K562 (cell line): ENCODE measurements around the gene ECI2. TPM values are rescaled to one million over a fixed set of nuclear protein-coding genes. Genes with fewer than 3 reads are reported as not detected.

ENCODE experiments used
- ADNP ChIP-seq: fragments of 200-800 bp; sonication (Bioruptor generic); IDR thresholded peaks from 2 replicates; pipeline ENCODE4 v1.6.1; 2016; ENCODE audit warnings: missing genetic modification characterization, missing compliant biosample characterization
- BHLHE40 ChIP-seq: IDR thresholded peaks from 2 replicates; pipeline ENCODE4 v1.6.1; 2011; ENCODE audit warnings: low read length, improper control_type of control experiment
- CBX2 ChIP-seq: fragments of 200-600 bp; sonication (generic); IDR thresholded peaks from one replicate; pipeline ENCODE4 v1.6.1; 2012; ENCODE audit warnings: mild to moderate bottlenecking, low read length, inconsistent platforms; ENCODE audit not compliant: insufficient read depth, poor library complexity, severe bottlenecking
- CCAR2 ChIP-seq: fragments of 200-400 bp; formaldehyde crosslinking; IDR thresholded peaks from 2 replicates; pipeline ENCODE4 v1.6.1; 2017; ENCODE audit warnings: mild to moderate bottlenecking, low read depth, low read length
- CTCFL ChIP-seq: IDR thresholded peaks from 2 replicates; pipeline ENCODE4 v1.6.1; 2011; ENCODE audit warnings: borderline replicate concordance, low read depth, mild to moderate bottlenecking, moderate library complexity, low read length; ENCODE audit not compliant: insufficient read depth, poor library complexity, severe bottlenecking
- GTF2A2 ChIP-seq: IDR thresholded peaks from 2 replicates; pipeline ENCODE4 v1.6.1; 2016; ENCODE audit warnings: mild to moderate bottlenecking, missing genetic modification characterization, missing compliant biosample characterization
- GTF2F1 ChIP-seq: IDR thresholded peaks from 2 replicates; pipeline ENCODE4 v1.6.1; 2011; ENCODE audit warnings: low read depth, low read length, improper control_type of control experiment
- HDGF ChIP-seq: fragments of 450-650 bp; IDR thresholded peaks from 2 replicates; pipeline ENCODE4 v1.6.1; 2016
- LARP7 ChIP-seq: fragments of 450-650 bp; IDR thresholded peaks from 2 replicates; pipeline ENCODE4 v1.6.1; 2016
- NONO ChIP-seq, 2 experiments: fragments of 200-400 bp in 1 of 2; fragments of 450-650 bp in 1 of 2; formaldehyde crosslinking in 1 of 2; IDR thresholded peaks; 2 replicates each; pipeline ENCODE4 v1.6.1; 2017; ENCODE audit warnings: low read depth in 2 of 2, mild to moderate bottlenecking in 2 of 2, moderate library complexity in 2 of 2, low read length in 1 of 2
- PHB ChIP-seq: fragments of 250-450 bp; sonication (Bioruptor Pico); IDR thresholded peaks from 2 replicates; pipeline ENCODE4 v1.5.0; 2021
- SIN3B ChIP-seq: fragments of 450-650 bp; IDR thresholded peaks from 2 replicates; pipeline ENCODE4 v1.6.1; 2017; ENCODE audit warnings: low read depth, mild to moderate bottlenecking, moderate library complexity
- SNAPC5 ChIP-seq: fragments of 250-450 bp; sonication (Bioruptor Pico); IDR thresholded peaks from 2 replicates; pipeline ENCODE4 v1.8.0; 2021; ENCODE audit warnings: moderate library complexity, mild to moderate bottlenecking, inconsistent platforms
- TAF15 ChIP-seq: fragments of 200-400 bp; formaldehyde crosslinking; IDR thresholded peaks from 2 replicates; pipeline ENCODE4 v1.6.1; 2017; ENCODE audit warnings: mild to moderate bottlenecking, low read depth, low read length, moderate library complexity
- TOE1 ChIP-seq, 2 experiments: fragments of 450-650 bp in 1 of 2; sonication (generic) in 1 of 2; formaldehyde crosslinking in 1 of 2; IDR thresholded peaks; 2 replicates each; pipeline versions ENCODE4 v1.7.1 to v1.8.0; 2016 to 2022; ENCODE audit warnings: borderline replicate concordance in 2 of 2, mild to moderate bottlenecking in 2 of 2, antibody characterized with exemption in 1 of 2, inconsistent platforms in 1 of 2, low read depth in 1 of 2, missing genetic modification reagents in 1 of 2, moderate library complexity in 1 of 2
- WHSC1 ChIP-seq: IDR thresholded peaks from one replicate; pipeline ENCODE4 v1.6.1; 2012; ENCODE audit warnings: low read length, control low read depth, inconsistent platforms
- ZNF3 ChIP-seq: fragments of 250-450 bp; sonication (Bioruptor Pico); IDR thresholded peaks from 2 replicates; pipeline ENCODE4 v1.5.0; 2021; ENCODE audit warnings: mild to moderate bottlenecking, moderate library complexity
- ZNF609 ChIP-seq: sonication (generic); formaldehyde crosslinking; IDR thresholded peaks from 2 replicates; pipeline ENCODE4 v1.8.1; 2023; ENCODE audit warnings: missing genetic modification reagents, mild to moderate bottlenecking, borderline replicate concordance
- ZNF766 ChIP-seq: fragments of 200-800 bp; sonication (Bioruptor generic); conservative IDR thresholded peaks from 2 replicates; pipeline ENCODE4 v1.6.1; 2016; ENCODE audit warnings: missing genetic modification characterization, missing compliant biosample characterization
- polyA plus RNA-seq, 8 experiments: library from polyadenylated mRNA; depleted of rRNA in 4 of 8; stranded (reverse) in 5 of 8; unstranded in 3 of 8; fragments of >200 nt; fragmentation: Nextera tagmentation in 2 of 8; fragmentation: Illumina TruSeq in 1 of 8; extraction: Ambion mirVana in 2 of 8; extraction: Trizol in 1 of 8; gene quantifications; 2 replicates each; pipeline versions ENCODE4 v1.2.1 to v1.2.3, GENCODE V29; 2011 to 2014; ENCODE audit warnings: inconsistent platforms in 1 of 8, missing spikeins in 1 of 8
- total RNA-seq, 7 experiments: library from RNA; depleted of rRNA in 6 of 7; stranded (reverse); fragments of >200 nt in 6 of 7; fragmentation: Illumina TruSeq in 2 of 7; extraction: Trizol in 2 of 7; gene quantifications; 2 replicates each; pipeline versions ENCODE4 v1.2.1 to v1.2.3, GENCODE V29; 2011 to 2021; ENCODE audit warnings: low replicate concordance in 1 of 7
- TF ChIP-seq, protein P1 (sequence below): fragments of 450-650 bp; formaldehyde crosslinking; IDR thresholded peaks from 2 replicates; pipeline ENCODE4 v1.4.0; 2020; ENCODE audit warnings: mild to moderate bottlenecking, moderate library complexity
- TF ChIP-seq, protein P2 (sequence below): sonication (generic); IDR thresholded peaks from 2 replicates; pipeline ENCODE4 v1.6.1; 2016

ECI2 gene
- total and polyA plus RNA-seq, 9 of the 15 experiments (the other 6 are each of a cell fraction or from before 2014, with no cell fraction given), result 80.7 to 377 (median 142) TPM

GRCh38 chr6:4164117-4164442 lies 28.7 kb upstream of the ECI2 start (continued):
- TF ChIP-seq CTCFL (no peak), GTF2F1 (no peak), TAF15 (no peak), SIN3B (no peak), BHLHE40 (no peak), GTF2A2 (no peak), NONO (IDR thresholded peaks at IDR 0.05; ENCODE audit: low read depth in 2 of 2, low read length in 1 of 2) (no peak), ZNF609 (CRISPR knock-in tag) (no peak), CBX2 (no peak), ZNF3 (CRISPR knock-in tag) (no peak), SNAPC5 (CRISPR knock-in tag) (no peak), TOE1 (IDR thresholded peaks at IDR 0.05; ENCODE audit: borderline replicate concordance) (no peak), TOE1 (CRISPR knock-in tag; IDR thresholded peaks at IDR 0.05; ENCODE audit: borderline replicate concordance, low read depth) (no peak), WHSC1 (no peak), ADNP (tag) (no peak), ZNF766 (CRISPR knock-in tag) (no peak), CCAR2 (no peak), LARP7 (no peak), PHB (CRISPR knock-in tag) (no peak), HDGF (no peak)
- TF ChIP-seq, protein P1, sequence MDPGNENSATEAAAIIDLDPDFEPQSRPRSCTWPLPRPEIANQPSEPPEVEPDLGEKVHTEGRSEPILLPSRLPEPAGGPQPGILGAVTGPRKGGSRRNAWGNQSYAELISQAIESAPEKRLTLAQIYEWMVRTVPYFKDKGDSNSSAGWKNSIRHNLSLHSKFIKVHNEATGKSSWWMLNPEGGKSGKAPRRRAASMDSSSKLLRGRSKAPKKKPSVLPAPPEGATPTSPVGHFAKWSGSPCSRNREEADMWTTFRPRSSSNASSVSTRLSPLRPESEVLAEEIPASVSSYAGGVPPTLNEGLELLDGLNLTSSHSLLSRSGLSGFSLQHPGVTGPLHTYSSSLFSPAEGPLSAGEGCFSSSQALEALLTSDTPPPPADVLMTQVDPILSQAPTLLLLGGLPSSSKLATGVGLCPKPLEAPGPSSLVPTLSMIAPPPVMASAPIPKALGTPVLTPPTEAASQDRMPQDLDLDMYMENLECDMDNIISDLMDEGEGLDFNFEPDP (CRISPR knock-in tag), result no peak
- TF ChIP-seq, protein P2, sequence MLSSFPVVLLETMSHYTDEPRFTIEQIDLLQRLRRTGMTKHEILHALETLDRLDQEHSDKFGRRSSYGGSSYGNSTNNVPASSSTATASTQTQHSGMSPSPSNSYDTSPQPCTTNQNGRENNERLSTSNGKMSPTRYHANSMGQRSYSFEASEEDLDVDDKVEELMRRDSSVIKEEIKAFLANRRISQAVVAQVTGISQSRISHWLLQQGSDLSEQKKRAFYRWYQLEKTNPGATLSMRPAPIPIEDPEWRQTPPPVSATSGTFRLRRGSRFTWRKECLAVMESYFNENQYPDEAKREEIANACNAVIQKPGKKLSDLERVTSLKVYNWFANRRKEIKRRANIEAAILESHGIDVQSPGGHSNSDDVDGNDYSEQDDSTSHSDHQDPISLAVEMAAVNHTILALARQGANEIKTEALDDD, result no peak
